Stimulated activated naive CD4-positive, alpha-beta T cell (primary cell): ENCODE results near the gene BMPR1B.
"Not testable (repeated sequence)": the region's sequence is repeated elsewhere in the genome, so short reads cannot be mapped to it uniquely, and the experiment has no call there.

Experiments
- DNase-seq, 6 experiments: peaks; one replicate each; lab custom pipeline; 2025; lab: John Stamatoyannopoulos, UW

BMPR1B gene

GRCh38 chr4:95142932-95143331 is 385.2 kb downstream of the BMPR1B start:
- no peak for DNase-seq

- DNase-seq: no peak
These were observed 393.5 kb downstream of the BMPR1B start for GRCh38 chr4:95151255-95151654.

DNA sequence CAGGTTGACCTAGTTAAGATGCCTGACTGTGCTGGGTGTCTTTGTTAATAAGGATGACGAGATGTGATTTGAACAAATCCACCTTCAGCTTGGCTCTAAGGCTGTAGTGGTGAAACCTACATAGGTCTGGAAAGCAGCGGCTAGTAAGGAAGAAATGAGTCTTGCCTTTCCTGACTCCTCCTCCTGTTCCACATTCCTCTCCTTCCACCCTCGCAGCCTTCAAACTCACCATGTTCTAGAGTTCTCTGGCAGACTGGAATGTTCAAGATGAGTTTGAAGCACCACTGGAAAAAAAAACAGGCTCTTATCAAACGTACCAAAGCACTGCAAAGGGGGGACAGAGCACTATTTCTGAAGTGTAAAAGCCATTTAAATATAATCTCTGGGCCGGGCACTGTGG is 395.4 kb downstream of the BMPR1B start:
- no peak for DNase-seq

DNA sequence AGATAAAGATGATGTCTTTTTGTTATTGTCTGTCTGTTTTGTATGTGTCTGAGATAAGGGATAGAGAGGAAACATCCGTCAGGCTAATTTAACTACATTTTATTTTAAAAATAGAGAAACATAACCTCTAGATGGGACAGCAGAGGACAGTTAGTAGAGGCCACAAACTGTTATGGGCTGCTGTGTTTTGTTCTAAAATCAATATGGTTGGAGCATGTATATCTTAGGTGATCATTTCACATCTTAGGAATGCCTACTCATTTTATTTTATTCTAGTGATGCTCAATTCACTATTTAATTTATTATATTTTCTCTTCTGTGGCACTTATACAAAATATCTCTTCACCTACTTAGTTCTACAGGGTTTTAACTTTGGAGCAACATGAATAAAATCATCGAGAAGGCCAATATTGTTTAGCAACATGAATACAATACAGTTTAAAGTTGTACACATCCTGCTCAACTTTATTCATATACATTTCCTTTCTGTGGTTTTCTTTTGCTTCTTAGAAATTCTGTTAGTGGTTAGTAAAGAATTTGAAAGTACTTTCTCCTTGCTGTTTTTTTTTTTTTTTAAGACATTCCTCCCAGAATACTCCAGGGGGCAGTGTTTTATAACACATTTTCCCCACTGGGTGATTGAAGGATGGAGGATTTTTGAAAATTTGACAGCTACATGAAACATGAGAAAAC is 398.1 kb downstream of the BMPR1B start:
- peak in 3 of 6 experiments; percentile 48 to 70 (median 69) for DNase-seq

- DNase-seq: no peak
These were observed 398.7 kb downstream of the BMPR1B start for GRCh38 chr4:95156452-95156765.

- DNase-seq: no peak
These were observed 399.8 kb downstream of the BMPR1B start for GRCh38 chr4:95157596-95157995.

DNA sequence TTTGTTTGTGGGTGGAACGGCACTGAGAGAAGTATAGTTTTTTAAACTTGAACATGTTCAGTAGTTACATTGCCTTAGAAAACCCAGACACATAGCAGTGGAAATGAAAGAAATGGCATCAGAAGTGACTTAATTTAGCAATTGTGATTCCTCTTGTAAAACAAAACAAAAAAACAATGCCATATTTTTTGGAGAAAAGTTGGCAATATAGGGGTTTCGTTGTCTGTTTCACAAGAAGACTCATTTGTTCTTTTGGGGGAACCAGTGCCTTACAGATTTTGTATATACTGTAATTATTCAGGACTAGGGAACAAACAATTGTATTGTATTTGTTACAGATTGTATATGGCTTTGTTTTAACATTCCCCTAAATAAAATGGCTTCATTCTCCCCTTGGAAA is 400.3 kb downstream of the BMPR1B start:
- no peak for DNase-seq

GRCh38 chr4:95158626-95159025 is 400.9 kb downstream of the BMPR1B start:
- DNase-seq: no peak

DNA sequence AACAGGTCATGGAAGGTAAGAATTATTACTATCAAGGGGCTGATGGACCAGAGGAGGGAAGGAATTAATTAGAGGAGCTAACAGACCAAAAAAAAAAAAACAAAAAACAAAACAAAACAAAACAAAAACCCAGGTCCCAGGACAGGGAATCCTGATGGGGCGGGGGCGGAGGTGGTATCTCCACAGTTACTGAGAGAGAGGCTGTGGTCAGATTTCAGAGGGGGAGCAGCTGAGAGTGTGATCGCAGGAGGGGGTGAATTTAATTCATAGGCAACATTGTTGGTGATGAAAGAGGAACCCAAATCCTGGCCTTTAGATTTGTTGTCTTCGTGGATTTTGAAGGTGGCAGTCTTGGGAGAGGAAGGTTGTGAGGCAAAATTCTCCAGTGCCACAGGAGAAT is 401.6 kb downstream of the BMPR1B start:
- DNase-seq: no peak

DNA sequence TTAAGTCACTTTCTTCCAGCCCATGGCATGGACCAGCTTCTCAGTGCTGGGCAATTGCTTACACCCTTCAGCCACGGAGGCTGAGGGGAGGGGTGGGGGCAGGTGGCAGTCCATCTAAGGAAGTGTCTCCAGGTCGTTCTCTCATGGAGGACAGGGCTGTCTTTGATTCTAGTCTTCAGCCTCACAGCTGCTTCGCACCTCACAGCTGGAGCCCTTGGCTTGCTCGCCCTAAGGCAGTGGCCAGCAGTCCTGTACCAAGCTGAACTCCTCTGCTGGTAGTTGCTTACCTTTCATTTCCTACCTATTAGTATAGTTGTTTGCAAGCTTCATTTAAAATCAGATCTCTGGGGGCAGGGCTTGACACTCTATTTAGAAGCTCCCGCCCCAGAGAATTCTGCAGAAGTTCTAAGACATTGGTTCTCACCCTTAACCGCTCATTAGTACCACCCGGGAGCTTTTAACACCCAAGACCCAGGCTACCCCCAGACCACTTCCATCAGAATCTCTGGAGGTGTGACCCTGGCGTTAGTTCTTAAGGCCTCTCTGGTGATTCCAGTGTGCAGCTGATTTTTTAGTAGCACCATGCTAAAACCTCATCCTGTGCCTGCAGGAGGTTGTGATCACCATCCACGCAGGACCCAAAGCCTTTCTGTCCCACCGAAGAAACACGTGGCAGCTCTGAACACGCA is 404.2 kb downstream of the BMPR1B start:
- DNase-seq: no peak

GRCh38 chr4:95162867-95163266 is 405.1 kb downstream of the BMPR1B start:
- no peak for DNase-seq

DNA sequence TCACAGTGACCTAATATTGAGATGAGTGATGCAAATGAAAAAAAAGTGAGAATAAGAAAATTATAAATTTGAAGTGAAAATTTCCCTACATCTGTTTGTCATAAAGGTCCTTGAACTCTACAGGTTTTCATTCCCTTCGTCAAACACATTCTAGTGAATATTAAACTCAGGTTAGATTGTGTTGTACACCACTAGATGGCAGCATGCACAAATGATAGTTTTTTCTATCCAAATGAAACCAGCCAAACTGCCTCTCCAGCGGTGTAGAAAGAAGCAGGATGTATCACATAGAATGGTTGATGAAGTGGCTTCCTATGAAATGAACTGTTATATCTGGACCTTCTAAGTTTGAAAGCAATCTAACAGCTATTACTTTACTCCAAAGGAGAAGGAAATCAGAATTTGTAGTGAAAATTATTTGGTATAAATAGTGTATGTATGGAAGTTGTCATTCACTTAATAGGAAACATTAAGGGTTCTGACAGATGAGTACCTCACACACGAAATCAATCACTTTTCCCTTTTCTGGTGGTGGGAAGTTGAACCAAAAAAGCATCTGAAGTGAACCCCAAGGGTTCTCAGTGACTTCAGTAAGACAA is 408.3 kb downstream of the BMPR1B start:
- peak in 3 of 6 experiments; percentile 47 to 78 (median 64) for DNase-seq

GRCh38 chr4:95167805-95168204 is 410.1 kb downstream of the BMPR1B start:
- no peak for DNase-seq

GRCh38 chr4:95170176-95170575 is 412.4 kb downstream of the BMPR1B start:
- no peak for DNase-seq

DNA sequence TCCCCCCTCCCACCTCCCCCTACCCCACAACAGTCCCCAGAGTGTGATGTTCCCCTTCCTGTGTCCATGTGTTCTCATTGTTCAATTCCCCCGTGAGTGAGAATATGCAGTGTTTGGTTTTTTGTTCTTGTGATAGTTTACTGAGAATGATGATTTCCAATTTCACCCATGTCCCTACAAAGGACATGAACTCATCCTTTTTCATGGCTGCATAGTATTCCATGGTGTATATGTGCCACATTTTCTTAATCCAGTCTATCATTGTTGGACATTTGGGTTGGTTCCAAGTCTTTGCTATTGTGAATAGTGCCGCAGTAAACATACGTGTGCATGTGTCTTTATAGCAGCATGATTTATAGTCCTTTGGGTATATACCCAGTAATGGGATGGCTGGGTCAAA is 413.6 kb downstream of the BMPR1B start:
- DNase-seq: not testable (repeated sequence)

GRCh38 chr4:95178938-95179337 is 421.2 kb downstream of the BMPR1B start:
- no peak for DNase-seq

DNA sequence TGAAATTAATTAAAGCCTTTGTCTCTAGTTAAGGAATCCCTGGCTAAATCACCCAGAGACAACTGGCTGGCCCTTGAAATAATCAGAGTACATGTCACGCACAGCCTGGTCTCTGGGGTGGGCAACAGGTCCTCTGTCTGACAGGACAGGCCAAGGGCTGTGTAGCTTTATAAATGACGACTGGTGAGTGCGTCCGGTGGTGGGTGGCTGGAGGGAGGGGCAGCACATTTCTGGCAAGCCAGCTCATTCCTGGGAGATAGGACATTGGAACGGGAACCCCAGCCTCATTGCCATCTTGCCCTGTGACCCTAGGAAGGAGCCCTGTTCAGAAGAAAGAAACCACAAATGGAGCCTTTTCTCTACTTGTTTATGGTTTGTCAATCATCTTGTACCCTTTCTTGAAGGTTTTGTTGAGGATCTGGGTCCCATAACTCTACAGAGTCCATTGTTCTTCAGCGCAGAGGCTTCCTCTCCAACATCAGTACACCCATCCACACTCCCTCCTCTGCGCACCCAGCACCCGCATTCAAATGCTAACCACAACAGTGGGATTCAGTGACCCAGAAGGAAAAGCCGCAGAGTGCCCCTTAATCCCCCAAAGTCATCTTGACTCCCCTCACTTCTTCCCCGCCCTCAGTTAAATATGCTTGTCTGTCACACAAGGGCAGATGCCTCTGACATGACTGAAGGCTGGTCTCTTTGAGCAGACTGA is 422.9 kb downstream of the BMPR1B start:
- no peak for DNase-seq

GRCh38 chr4:95181243-95181995 is 423.7 kb downstream of the BMPR1B start:
- DNase-seq: no peak

DNA sequence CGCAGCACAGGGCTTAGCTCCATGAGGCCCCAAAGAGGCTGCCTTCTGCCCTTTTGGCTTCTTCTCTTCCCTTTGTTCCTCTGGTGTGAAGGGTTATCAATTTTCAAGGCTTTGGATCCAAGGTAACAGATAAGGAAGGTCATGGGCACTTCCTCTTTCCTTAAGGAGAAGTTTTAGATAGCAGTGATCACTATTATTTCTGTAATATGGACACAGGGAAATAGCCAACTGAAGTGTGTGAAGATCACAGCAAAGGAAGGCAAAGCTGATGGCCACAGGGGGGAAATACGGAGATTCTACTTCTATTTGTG is 424.2 kb downstream of the BMPR1B start:
- no peak for DNase-seq

DNA sequence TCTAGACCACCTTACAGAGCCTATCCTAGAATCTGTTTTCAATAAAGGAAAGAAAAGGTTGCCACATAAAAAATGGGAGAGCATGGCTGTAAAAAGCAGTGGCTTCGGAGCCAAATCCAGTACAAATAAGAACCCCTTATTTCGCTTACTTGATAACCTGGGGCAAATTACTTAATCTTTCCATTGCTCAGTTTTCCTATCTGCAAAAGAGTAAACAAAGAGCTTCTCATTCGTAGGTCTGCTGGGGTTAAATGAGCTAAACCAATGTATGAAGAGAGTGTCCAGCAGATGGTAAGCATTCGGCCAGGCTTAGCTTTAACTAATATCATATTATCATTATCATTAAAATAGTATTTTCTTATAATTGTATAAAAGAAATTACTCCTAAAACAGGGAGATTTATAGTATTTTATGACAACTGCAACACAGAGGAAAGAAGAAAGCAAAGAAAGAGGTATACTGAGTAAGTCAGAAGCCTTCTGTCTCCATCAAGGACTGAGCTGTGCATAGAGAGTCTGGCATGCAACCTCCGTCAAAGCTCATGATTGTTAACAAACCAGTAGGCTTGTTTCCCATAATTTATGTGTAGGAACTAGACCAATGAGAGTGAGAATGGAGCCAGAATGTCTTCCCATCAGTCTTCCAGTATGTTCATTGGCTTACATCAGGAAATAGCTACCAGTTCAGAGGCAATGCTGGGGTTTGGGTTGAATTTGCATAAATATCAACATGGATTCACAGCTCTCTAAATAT is 426.1 kb downstream of the BMPR1B start:
- DNase-seq: no peak

DNA sequence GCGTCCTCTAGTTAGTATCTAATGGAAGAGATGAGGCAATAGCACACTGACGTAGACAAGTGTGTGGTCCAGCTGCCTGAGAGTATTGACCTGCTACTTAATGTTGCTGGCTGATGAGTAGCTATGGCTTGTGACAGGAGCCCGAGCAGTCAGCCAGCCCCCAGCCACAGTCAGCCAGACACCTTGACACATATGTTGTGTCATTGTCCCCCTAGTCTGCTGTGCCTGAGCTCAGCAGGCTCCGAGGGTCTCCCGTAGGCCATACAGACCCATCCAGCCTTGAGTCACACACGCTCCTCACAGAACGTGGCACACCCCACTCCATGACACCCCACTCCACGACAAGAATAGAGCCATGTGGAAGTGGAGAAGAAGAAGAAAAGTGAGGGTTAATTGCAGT is 428.9 kb downstream of the BMPR1B start:
- DNase-seq: no peak
